Large intestine (tissue), 1 donor: ENCODE data around the gene OR1N2. TPM values are rescaled to one million over a fixed set of nuclear protein-coding genes. Genes with fewer than 3 reads are reported as not detected.

Experiments used
- polyA plus RNA-seq: library from polyadenylated mRNA; unstranded; fragments of 120-200 nt; gene quantifications from one replicate; pipeline ENCODE4 v1.2.1, GENCODE V29; 2013

OR1N2 gene
- polyA plus RNA-seq, 1 donor = not detected

Other genes with a start within 250 kb of the OR1N2 start
- 9.2 TPM for gene PTGS1, start 182.1 kb upstream of the OR1N2 start, polyA plus RNA-seq
- not detected for gene OR1J1, start 75.2 kb upstream of the OR1N2 start, polyA plus RNA-seq
- gene OR1J2, start 42.3 kb upstream of the OR1N2 start, polyA plus RNA-seq = not detected
- not detected for gene OR1J4, start 34.0 kb upstream of the OR1N2 start, polyA plus RNA-seq
- gene OR1N1, start 25.8 kb upstream of the OR1N2 start, polyA plus RNA-seq = not detected
- gene OR1L8, start 30.3 kb downstream of the OR1N2 start, polyA plus RNA-seq = 0.13 TPM
- not detected for gene OR1Q1, start 61.6 kb downstream of the OR1N2 start, polyA plus RNA-seq
- not detected for gene OR1B1, start 104.5 kb downstream of the OR1N2 start, polyA plus RNA-seq
- gene OR1L1, start 108.6 kb downstream of the OR1N2 start, polyA plus RNA-seq = not detected
- not detected for gene OR1L3, start 122.0 kb downstream of the OR1N2 start, polyA plus RNA-seq
- not detected for gene OR1L4, start 170.9 kb downstream of the OR1N2 start, polyA plus RNA-seq
- gene OR1L6, start 189.2 kb downstream of the OR1N2 start, polyA plus RNA-seq = not detected
- not detected for gene OR5C1, start 235.8 kb downstream of the OR1N2 start, polyA plus RNA-seq
- gene OR1K1, start 247.0 kb downstream of the OR1N2 start, polyA plus RNA-seq = not detected